Neuron (in vitro differentiated cells): ENCODE results near the gene MTR.

Source experiments
- H2AFZ ChIP-seq: one replicate; pipeline ENCODE4 v1.6.1; 2013; ENCODE audit warnings: low read depth, mild to moderate bottlenecking, inconsistent platforms, low read length, moderate library complexity
- H3K27me3 ChIP-seq: one replicate; pipeline ENCODE4 v1.6.1; 2013; ENCODE audit warnings: low read length; ENCODE audit not compliant: insufficient read depth
- H3K36me3 ChIP-seq: one replicate; pipeline ENCODE4 v1.6.1; 2013; ENCODE audit warnings: low read length; ENCODE audit not compliant: insufficient read depth
- H3K4me1 ChIP-seq: one replicate; pipeline ENCODE4 v1.6.1; 2013; ENCODE audit warnings: low read length; ENCODE audit not compliant: insufficient read depth
- H3K4me3 ChIP-seq: 2 replicates; pipeline ENCODE4 v1.5.1; 2013; ENCODE audit warnings: mild to moderate bottlenecking, low read length, moderate library complexity
- H3K9me3 ChIP-seq: one replicate; pipeline ENCODE4 v1.6.1; 2013; ENCODE audit warnings: low read length

MTR gene

DNA sequence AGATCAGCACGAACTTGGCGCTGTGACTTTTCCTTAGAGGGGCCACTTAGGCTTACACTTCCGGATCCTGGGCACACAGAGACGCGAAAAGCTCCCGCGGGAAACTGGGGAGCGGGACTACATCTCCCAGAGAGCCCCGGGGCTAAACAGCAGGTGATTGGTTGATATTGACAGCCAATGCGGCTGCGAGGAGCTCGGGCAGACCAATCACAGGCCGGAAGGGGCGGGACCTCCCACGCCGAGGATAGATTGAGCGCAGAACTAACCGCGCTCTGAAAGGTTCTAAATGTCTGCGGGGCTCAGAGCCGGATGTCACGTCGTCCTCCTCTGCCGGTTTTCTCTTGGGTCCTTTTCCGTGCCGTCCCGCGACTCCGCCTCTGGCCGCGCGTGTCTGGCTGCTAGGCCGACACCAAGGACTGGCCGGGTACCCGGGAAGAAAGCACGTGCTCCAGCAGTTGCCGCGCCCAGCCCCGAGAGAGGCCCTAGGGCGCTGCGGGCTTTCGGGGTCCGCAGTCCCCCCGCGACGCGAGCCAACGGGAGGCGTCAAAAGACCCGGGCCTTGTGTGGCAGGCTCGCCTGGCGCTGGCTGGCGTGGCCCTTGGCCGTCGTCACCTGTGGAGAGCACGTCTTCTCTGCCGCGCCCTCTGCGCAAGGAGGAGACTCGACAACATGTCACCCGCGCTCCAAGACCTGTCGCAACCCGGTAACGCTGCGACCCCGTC, at the start of gene MTR:
Gene MTR (plus strand): TSS at position 258 of the 722 bp plus-strand sequence. CDS start 412 bp downstream, at position 670.
- Histone ChIP-seq H2AFZ (peak within 1 kb of the TSS; percentile 94), H3K4me3 (peak within 1 kb of the TSS; percentile 96), H3K4me1 (peaks cover 6% of the 10 kb centered on the region), H3K36me3 (peaks cover 1% of the 10 kb centered on the region), H3K9me3 (no peaks in the 10 kb centered on the region), H3K27me3 (no peaks in the 10 kb centered on the region)

DNA sequence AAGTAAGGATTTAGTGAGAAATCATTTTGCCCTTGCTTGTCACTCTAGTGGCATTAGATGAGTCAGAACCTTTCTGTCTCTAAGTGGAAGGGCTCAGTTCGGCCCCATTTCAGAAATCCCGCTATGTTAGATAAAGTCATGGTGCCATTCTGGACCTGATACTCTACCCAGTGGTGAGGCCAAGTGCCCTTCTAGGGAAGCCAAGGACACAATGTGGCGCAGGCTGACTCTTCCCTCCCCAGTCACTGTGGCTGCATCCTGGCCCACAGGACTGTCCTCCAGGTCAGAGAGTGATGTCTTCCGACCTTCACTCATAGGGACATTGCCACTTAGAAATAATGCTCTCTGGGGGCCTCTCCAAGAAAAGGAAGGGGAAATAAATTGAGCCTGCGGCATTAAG, 48.3 kb upstream of the MTR start:
- H3K36me3 ChIP-seq: no peaks in the 10 kb centered on the region
- no peak overlapping the region for H3K4me3 ChIP-seq
- no peaks in the 10 kb centered on the region for H3K27me3 ChIP-seq
- no peaks in the 10 kb centered on the region for H3K9me3 ChIP-seq
- H2AFZ ChIP-seq: no peak overlapping the region
- no peaks in the 10 kb centered on the region for H3K4me1 ChIP-seq

DNA sequence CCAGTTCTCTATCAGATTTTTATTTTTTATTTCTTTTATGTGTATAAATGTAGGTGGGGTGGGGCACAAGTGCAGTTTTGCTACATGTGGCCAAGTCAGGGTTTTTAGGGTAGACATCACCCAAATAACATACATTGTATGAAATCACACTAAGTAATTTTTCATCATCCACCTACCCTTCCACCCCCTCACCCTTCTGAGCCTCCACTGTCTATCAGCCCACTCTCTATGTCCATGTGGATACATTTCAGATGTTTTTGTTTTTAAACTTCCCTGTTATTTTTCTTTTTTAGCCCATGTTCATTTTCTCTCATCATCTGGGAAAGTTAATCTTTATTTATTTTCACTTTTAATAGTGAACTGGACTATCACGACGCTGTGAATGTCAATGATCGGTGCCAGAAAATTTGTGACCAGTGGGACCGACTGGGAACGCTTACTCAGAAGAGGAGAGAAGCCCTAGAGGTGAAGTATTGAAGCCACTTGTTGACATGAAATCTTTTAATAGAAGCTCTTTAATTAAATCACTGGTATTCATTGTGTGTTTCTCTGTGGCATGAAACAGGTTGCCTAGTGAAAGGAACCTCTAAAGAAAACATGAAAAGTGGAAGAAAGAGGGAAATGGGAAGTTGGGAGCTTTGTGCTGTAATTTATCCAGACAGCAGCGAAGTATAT, 47.6 kb upstream of the MTR start:
- H3K9me3 ChIP-seq: no peaks in the 10 kb centered on the region
- H3K36me3 ChIP-seq: no peaks in the 10 kb centered on the region
- H3K4me3 ChIP-seq: no peak overlapping the region
- no peaks in the 10 kb centered on the region for H3K4me1 ChIP-seq
- H2AFZ ChIP-seq: no peak overlapping the region
- no peaks in the 10 kb centered on the region for H3K27me3 ChIP-seq

DNA sequence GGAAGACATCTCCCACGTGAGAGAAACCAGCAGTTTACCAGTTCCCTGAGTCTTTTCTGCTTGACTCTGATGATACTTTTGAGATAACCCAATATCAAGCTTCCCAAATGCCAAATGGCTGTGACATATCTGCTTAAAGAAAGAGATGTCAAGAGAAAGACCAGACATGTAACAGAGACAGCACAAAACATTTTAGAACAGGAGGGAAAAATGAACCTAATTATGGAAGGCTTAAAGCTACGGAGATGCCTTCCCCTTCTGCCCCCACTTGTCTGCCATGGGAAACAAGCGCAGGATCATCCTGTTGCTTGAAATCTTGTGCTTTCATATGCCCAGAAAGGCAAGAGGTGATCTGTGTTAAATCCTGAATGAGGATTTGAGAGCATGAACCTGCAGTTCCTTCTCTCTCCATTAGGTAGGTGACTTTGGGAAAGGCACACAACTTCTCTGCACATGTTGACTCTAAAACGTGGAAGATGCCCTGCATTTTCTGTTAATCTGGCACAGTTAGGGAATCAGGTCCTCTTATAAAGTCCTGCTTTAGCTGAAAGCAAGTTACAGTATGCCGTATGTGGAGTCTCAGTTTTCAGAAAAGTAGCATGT, 46.7 kb upstream of the MTR start:
- Histone ChIP-seq H3K36me3 (no peaks in the 10 kb centered on the region), H3K4me3 (no peak overlapping the region), H3K27me3 (no peaks in the 10 kb centered on the region), H3K4me1 (no peaks in the 10 kb centered on the region), H2AFZ (no peak overlapping the region), H3K9me3 (no peaks in the 10 kb centered on the region)

DNA sequence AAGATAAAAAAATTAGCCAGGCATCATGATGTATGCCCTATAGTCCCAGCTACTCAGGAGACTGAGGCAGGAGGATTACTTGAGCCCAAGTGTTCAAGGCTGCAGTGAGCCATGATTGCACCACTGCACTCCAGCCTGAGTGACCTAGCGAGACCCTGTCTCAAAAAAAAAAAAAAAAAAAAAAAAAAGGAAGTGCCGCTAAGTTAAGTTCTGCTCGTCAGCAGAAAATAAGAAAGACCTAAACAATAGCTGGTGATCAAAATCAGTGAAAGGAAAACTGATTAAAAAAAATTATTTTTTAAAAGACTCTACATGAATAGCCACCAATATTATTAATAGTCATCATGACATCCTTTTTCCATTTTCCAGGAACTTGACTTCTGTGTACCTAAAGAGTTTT, 44.2 kb upstream of the MTR start:
- Histone ChIP-seq H2AFZ (no peak overlapping the region), H3K4me1 (no peaks in the 10 kb centered on the region), H3K27me3 (no peaks in the 10 kb centered on the region), H3K9me3 (no peaks in the 10 kb centered on the region), H3K4me3 (no peak overlapping the region), H3K36me3 (no peaks in the 10 kb centered on the region)

DNA sequence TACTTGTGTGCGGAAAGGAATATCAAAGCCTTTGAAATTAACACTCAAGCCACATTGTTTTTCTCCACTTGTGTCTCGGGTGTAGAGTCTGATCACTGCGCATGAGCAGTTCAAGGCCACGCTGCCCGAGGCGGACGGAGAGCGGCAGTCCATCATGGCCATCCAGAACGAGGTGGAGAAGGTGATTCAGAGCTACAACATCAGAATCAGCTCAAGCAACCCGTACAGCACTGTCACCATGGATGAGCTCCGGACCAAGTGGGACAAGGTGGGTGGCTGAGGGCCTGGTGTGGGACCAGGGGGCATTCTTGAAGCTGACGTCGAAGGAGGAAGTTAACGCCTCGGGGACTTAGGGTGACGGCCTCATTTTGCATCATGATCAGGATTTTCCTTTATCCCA, 43.7 kb upstream of the MTR start:
- H3K27me3 ChIP-seq: no peaks in the 10 kb centered on the region
- no peaks in the 10 kb centered on the region for H3K9me3 ChIP-seq
- no peak overlapping the region for H3K4me3 ChIP-seq
- H2AFZ ChIP-seq: no peak overlapping the region
- no peaks in the 10 kb centered on the region for H3K4me1 ChIP-seq
- no peaks in the 10 kb centered on the region for H3K36me3 ChIP-seq

DNA sequence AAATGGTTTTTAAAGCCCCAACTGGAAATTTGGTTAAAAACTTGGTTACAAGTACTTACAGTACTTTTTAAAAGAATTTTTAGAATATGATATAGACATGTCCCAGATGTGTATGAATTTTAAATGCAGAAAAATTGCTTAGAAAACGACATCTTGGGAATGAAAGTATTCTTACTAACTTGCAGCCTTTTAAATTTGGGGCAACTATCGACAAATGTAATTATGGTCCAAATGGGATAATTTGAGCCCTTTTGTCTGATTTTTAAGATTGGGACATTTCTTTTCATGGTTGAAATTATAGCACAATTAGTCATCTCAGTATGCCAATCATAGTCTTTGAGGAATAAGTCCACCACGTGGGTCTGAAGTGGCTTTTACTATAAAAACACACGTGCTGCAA, 43.2 kb upstream of the MTR start:
- Histone ChIP-seq H3K9me3 (no peaks in the 10 kb centered on the region), H3K36me3 (no peaks in the 10 kb centered on the region)

DNA sequence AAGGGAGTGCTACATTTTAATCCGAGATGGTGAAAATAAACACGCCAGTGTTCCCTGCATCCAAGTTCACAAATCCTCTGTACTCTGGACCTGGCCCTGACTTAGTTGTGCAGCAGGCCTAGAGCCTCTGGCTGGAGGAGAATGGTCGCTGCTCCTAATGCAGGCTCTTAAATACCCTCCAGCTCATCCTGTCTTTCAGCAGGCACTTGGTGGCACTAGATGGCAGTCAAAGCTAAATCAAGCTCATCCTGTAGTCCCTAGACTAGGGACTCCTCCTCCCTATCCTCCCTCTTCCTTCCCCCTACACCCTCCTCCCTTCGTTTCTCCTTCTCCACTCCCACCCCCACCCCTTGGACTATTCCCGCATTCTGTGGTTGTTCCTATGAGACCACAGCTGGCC, 41.6 kb upstream of the MTR start:
- Histone ChIP-seq H2AFZ (no peak overlapping the region), H3K9me3 (no peaks in the 10 kb centered on the region), H3K4me1 (no peaks in the 10 kb centered on the region), H3K4me3 (no peak overlapping the region), H3K36me3 (no peaks in the 10 kb centered on the region), H3K27me3 (no peaks in the 10 kb centered on the region)

More for the DNA sequence above, 43.2 kb upstream of the MTR start:
- no peaks in the 10 kb centered on the region for H3K27me3 ChIP-seq
- no peaks in the 10 kb centered on the region for H3K4me1 ChIP-seq
- no peak overlapping the region for H3K4me3 ChIP-seq
- no peak overlapping the region for H2AFZ ChIP-seq

DNA sequence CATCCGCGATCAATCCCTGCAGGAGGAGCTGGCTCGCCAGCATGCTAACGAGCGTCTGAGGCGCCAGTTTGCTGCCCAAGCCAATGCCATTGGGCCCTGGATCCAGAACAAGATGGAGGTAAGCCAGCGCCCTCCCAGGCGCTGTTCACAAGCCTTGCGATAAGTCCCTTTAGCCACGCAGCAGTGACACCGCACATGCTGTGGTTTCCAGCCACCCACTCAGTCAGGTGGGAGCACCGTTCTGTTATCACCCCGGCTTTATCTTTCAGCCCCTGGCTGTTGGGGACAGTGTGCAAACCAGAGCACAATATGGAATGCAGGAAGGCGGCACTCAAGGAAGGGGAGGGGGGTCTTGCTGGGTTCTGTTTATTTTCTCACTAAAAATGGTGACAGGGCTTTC, 41.1 kb upstream of the MTR start:
- Histone ChIP-seq H3K4me3 (no peak overlapping the region), H3K4me1 (no peaks in the 10 kb centered on the region), H3K36me3 (no peaks in the 10 kb centered on the region), H3K9me3 (no peaks in the 10 kb centered on the region), H2AFZ (no peak overlapping the region), H3K27me3 (no peaks in the 10 kb centered on the region)

DNA sequence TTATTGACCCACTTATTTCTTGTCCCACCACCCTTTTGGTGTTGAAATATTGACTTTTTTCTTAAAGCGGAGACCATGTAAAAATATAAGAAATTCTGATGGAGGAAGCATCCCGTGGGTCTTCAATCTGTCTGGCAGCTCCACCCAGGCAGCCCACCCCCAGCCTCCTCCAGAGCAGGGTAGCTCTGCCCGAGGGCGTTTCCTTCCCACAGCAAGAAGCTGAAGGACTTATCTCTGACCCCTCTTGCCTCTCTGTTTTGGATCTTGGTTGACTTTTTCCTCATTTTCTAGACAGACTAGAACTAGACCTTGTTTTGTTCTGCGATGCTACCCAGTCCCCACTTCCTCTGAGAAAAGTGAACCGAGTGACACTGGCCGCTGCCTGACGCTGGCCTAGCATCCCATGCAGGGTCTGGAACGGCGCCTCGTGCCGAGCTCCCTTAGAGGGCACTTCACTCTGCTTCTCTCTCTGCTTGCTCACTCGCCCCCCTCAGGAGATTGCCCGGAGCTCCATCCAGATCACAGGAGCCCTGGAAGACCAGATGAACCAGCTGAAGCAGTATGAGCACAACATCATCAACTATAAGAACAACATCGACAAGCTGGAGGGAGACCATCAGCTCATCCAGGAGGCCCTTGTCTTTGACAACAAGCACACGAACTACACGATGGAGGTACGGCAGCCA, 40.4 kb upstream of the MTR start:
- Histone ChIP-seq H2AFZ (no peak overlapping the region), H3K27me3 (no peaks in the 10 kb centered on the region), H3K4me1 (no peaks in the 10 kb centered on the region), H3K36me3 (no peaks in the 10 kb centered on the region), H3K4me3 (no peak overlapping the region), H3K9me3 (no peaks in the 10 kb centered on the region)

DNA sequence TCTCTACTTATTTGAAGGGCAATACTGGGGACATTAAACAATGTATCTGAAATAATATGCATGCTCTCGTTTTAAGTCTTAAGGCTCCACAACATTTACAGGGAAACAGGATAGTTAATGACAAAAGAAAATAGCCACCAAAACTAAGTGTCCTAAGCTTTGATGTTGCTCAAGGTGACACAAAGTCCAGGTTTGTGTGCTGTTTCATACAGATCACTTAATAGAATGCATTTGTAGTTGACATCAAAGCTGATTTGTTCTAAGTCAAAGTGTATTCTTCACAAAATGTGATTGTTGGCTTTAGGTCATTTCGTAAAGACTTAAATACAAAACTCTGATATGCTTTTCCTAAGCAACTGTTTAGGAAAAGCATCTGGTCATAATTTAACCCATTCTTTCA, 37.5 kb upstream of the MTR start:
- Histone ChIP-seq H3K27me3 (no peaks in the 10 kb centered on the region), H3K4me1 (no peaks in the 10 kb centered on the region), H3K9me3 (no peaks in the 10 kb centered on the region), H3K4me3 (no peak overlapping the region), H2AFZ (no peak overlapping the region), H3K36me3 (no peaks in the 10 kb centered on the region)

DNA sequence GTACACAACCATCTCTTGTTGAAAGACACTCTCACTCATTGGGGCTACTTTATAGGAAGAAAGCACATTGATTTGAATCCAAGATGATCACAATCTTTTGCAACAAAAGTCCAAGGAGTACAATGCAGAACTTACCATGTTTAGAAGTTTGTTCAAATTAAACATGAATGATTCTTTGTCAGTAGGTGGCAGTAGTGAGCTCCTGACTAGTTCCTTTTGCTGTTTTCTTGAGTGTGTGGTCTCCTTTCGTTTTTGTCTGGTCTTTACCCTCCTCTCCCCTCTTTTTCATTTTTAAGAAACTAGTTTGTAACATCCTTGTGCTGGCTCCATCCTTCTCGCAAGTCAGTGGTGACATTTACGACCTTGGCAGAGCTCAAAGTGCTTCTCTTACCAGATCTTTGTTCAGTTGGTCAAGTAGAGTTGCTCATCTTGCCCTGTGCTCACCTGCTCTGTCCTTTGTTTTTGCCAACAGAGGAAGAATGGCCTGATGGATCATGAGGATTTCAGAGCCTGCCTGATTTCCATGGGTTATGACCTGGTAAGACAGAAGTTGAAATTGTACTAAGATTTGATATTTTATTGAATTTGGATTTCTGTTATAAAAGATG, 35.7 kb upstream of the MTR start:
- Histone ChIP-seq H3K27me3 (no peaks in the 10 kb centered on the region), H3K36me3 (no peaks in the 10 kb centered on the region), H2AFZ (no peak overlapping the region), H3K4me1 (no peaks in the 10 kb centered on the region), H3K9me3 (no peaks in the 10 kb centered on the region), H3K4me3 (no peak overlapping the region)

DNA sequence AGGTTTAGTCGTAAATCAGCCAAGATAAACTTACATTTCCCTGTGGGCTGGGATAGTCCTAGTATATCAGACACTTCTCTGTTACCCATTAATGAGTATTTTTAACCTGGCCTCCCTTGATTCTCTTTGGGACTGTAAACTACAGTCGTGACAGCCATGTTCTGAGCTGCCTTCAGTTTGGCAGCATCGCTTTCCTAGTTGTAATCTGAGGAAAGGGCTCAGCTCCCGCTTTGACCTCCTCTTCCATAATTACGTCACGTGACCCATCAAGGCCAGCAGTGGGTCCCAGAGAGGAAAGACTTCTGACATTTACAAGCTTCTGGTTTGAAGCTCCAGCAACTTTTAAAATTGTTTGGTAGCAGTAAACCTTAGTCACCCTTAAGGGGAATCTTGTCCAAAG, 34.6 kb upstream of the MTR start:
- no peaks in the 10 kb centered on the region for H3K36me3 ChIP-seq

More for the DNA sequence above, 34.6 kb upstream of the MTR start:
- H3K27me3 ChIP-seq: no peaks in the 10 kb centered on the region
- H3K9me3 ChIP-seq: no peaks in the 10 kb centered on the region
- H3K4me3 ChIP-seq: no peak overlapping the region
- no peak overlapping the region for H2AFZ ChIP-seq
- no peaks in the 10 kb centered on the region for H3K4me1 ChIP-seq
